IMR-90 (cell line): ENCODE measurements around the gene IP6K3. TPM values are rescaled to one million over a fixed set of nuclear protein-coding genes. Genes with fewer than 3 reads are reported as not detected.
A peak's percentile ranks its signal among the peaks of the same experiment; 100 is the strongest.

Experiments
- ATAC-seq: fragments of 200-7000 bp; cut with Tn5 transposase; 2 replicates; pipeline ENCODE4 v1.9.1; 2020; ENCODE audit warnings: low read depth, mild to moderate bottlenecking, moderate library complexity
- BruUV-seq: library from RNA; stranded (reverse); fragments of 400-500 nt; replicated peaks from 2 replicates; lab custom pipeline; 2021; lab: Mats Ljungman, UMichigan
- CTCF ChIA-PET: fragments of 300-600 bp; formaldehyde crosslinking; extraction: SDS; loops from one replicate; lab custom pipeline; 2021; ENCODE audit warnings: antibody characterized with exemption; lab: Yijun Ruan, JAX
- POLR2A ChIA-PET: fragments of 300-600 bp; sonication (Branson Sonifier 250); formaldehyde crosslinking; loops from one replicate; lab custom pipeline; 2022; ENCODE audit warnings: antibody characterized with exemption; ENCODE audit not compliant: unreplicated experiment; lab: Charles Lee
- DNase-seq: peaks from one replicate; pipeline ENCODE4 v3.0.0; 2013
- H2AFZ ChIP-seq: replicated peaks from 2 replicates; pipeline ENCODE3; 2013; ENCODE audit warnings: low read length, mild to moderate bottlenecking; ENCODE audit not compliant: poor library complexity
- H2AK5ac ChIP-seq: 2 replicates; pipeline ENCODE4 v1.6.1; 2013; ENCODE audit warnings: low read depth, low read length, inconsistent platforms
- H2AK9ac ChIP-seq: replicated peaks from 2 replicates; pipeline ENCODE3; 2013; ENCODE audit warnings: mild to moderate bottlenecking, low read depth, low read length, moderate library complexity; ENCODE audit not compliant: poor library complexity
- H2BK120ac ChIP-seq: 2 replicates; pipeline ENCODE4 v1.6.1; 2013; ENCODE audit warnings: low read depth, low read length, inconsistent platforms
- H2BK15ac ChIP-seq: 3 replicates; pipeline ENCODE4 v1.6.1; 2013; ENCODE audit warnings: low read depth, low read length, inconsistent platforms
- H2BK20ac ChIP-seq: 2 replicates; pipeline ENCODE4 v1.6.1; 2013; ENCODE audit warnings: low read depth, mild to moderate bottlenecking, inconsistent platforms, low read length, moderate library complexity
- H2BK5ac ChIP-seq: 2 replicates; pipeline ENCODE4 v1.6.1; 2013; ENCODE audit warnings: mild to moderate bottlenecking, low read depth, low read length, inconsistent platforms; ENCODE audit not compliant: poor library complexity, severe bottlenecking
- H3K14ac ChIP-seq: replicated peaks from 2 replicates; pipeline ENCODE4 v1.6.1; 2013; ENCODE audit warnings: low read depth, low read length, inconsistent platforms
- H3K18ac ChIP-seq: 2 replicates; pipeline ENCODE4 v1.6.1; 2013; ENCODE audit warnings: low read depth, low read length, control low read depth
- H3K23ac ChIP-seq: 2 replicates; pipeline ENCODE4 v1.6.1; 2013; ENCODE audit warnings: low read depth, low read length, inconsistent platforms
- H3K27ac ChIP-seq: 2 replicates; pipeline ENCODE4 v1.5.1; 2013; ENCODE audit warnings: mild to moderate bottlenecking, control low read depth, low read length; ENCODE audit not compliant: insufficient read depth
- H3K27me3 ChIP-seq: 2 replicates; pipeline ENCODE4 v1.6.1; 2013; ENCODE audit warnings: low read length; ENCODE audit not compliant: control insufficient read depth, insufficient read depth
- H3K36me3 ChIP-seq: 2 replicates; pipeline ENCODE4 v1.6.1; 2013; ENCODE audit warnings: low read length, mixed read lengths; ENCODE audit not compliant: control insufficient read depth, insufficient read depth
- H3K4ac ChIP-seq: 2 replicates; pipeline ENCODE4 v1.6.1; 2013; ENCODE audit warnings: low read depth, low read length, inconsistent platforms
- H3K4me1 ChIP-seq: 2 replicates; pipeline ENCODE4 v1.6.1; 2013; ENCODE audit warnings: low read length, mixed read lengths; ENCODE audit not compliant: control insufficient read depth, insufficient read depth
- H3K4me2 ChIP-seq: 2 replicates; pipeline ENCODE4 v1.6.1; 2013; ENCODE audit warnings: low read depth, mild to moderate bottlenecking, control low read depth, low read length, moderate library complexity
- H3K4me3 ChIP-seq: 2 replicates; pipeline ENCODE4 v1.5.1; 2013; ENCODE audit warnings: low read depth, mild to moderate bottlenecking, control low read depth, low read length, moderate library complexity; ENCODE audit not compliant: insufficient read depth
- H3K56ac ChIP-seq: 2 replicates; pipeline ENCODE4 v1.6.1; 2013; ENCODE audit warnings: low read length, inconsistent platforms; ENCODE audit not compliant: insufficient read depth; ENCODE audit errors: extremely low read depth
- H3K79me1 ChIP-seq, 2 experiments: 2 replicates each; pipeline ENCODE4 v1.6.1; 2013; ENCODE audit warnings: low read length in 2 of 2, inconsistent platforms in 1 of 2, low read depth in 1 of 2
- H3K9ac ChIP-seq: 2 replicates; pipeline ENCODE4 v1.6.1; 2013; ENCODE audit warnings: low read depth, low read length, control low read depth
- H3K9me1 ChIP-seq: 2 replicates; pipeline ENCODE4 v1.6.1; 2013; ENCODE audit warnings: low read length, inconsistent platforms; ENCODE audit not compliant: insufficient read depth
- H3K9me3 ChIP-seq: 2 replicates; pipeline ENCODE4 v1.6.1; 2013; ENCODE audit warnings: low read length; ENCODE audit not compliant: control insufficient read depth, insufficient read depth
- H4K20me1 ChIP-seq: 2 replicates; pipeline ENCODE4 v1.6.1; 2013; ENCODE audit warnings: low read length, inconsistent platforms; ENCODE audit not compliant: insufficient read depth
- H4K5ac ChIP-seq: 2 replicates; pipeline ENCODE4 v1.6.1; 2013; ENCODE audit warnings: mild to moderate bottlenecking, low read depth, low read length, control low read depth
- H4K8ac ChIP-seq, 2 experiments: 2 replicates each; pipeline ENCODE4 v1.6.1; 2013; ENCODE audit warnings: low read depth in 2 of 2, low read length in 2 of 2, control low read depth in 1 of 2, inconsistent platforms in 1 of 2
- H4K91ac ChIP-seq: 2 replicates; pipeline ENCODE4 v1.6.1; 2013; ENCODE audit warnings: low read depth, low read length, inconsistent platforms; ENCODE audit not compliant: insufficient read depth
- BHLHE40 ChIP-seq: fragments of 150-350 bp; IDR thresholded peaks from 2 replicates; pipeline ENCODE4 v1.6.1; 2016; ENCODE audit warnings: mild to moderate bottlenecking, low read depth, low read length
- WGBS, 2 experiments: methylation state at CpG; one replicate each; pipeline versions ENCODE4 v1.1.5 to v1.1.7; 2013; ENCODE audit warnings: missing lambda C conversion rate in 2 of 2; ENCODE audit not compliant: insufficient read length in 1 of 2; ENCODE audit errors: extremely low coverage in 2 of 2; 5-methylcytosine and 5-hydroxymethylcytosine counted together
- dilution Hi-C: fragments of 300-500 bp; cut with HindIII; formaldehyde crosslinking; loops from one replicate; pipeline ENCODE4 v1.14.3; 2018; ENCODE audit warnings: low sequenced_read_pairs; ENCODE audit not compliant: unreplicated experiment
- in situ Hi-C: fragments of 300-500 bp; cut with MboI; formaldehyde crosslinking; loops from 3 replicates; pipeline ENCODE4 v1.14.3; 2019; ENCODE audit warnings: low sequenced_read_pairs, inconsistent platforms, mixed read lengths
- intact Hi-C: fragments of 100-400 bp; cut with micrococcal nuclease; formaldehyde crosslinking; loops from 2 replicates; pipeline ENCODE4 v1.10.0; 2022
- polyA plus RNA-seq, 3 experiments: library from polyadenylated mRNA; depleted of rRNA; stranded (reverse); fragments of >200 nt; gene quantifications; 2 replicates each; pipeline ENCODE4 v1.2.3, GENCODE V29; 2012; ENCODE audit warnings: low replicate concordance in 1 of 3
- total RNA-seq: library from RNA; depleted of rRNA; stranded (reverse); fragments of >200 nt; gene quantifications from 2 replicates; pipeline ENCODE4 v1.2.3, GENCODE V29; 2012

The IP6K3 gene
- total and polyA plus RNA-seq, 2 of the 4 experiments (the other 2 are of a cell fraction), result 0.18 to 0.51 TPM

GRCh38 chr6:33749401-33749800 is 2.7 kb upstream of the IP6K3 start:
- TF ChIP-seq BHLHE40, result no peak
- H2BK15ac ChIP-seq, result no peak overlapping the region
- H3K79me1 ChIP-seq, result no peaks in the 10 kb centered on the region; a peak in 1 of 4 replicates
- no peaks in the 10 kb centered on the region for H3K27me3 ChIP-seq
- CTCF ChIA-PET, result interaction anchor here (2.5 kb wide), 1 partner anchor 22 kb away, joined by 10 read pairs; no protein-coding TSS in a partner anchor
- H2BK120ac ChIP-seq, result no peak overlapping the region
- ATAC-seq (no peak), DNase-seq (no peak)
- H3K4ac ChIP-seq, result no peak overlapping the region
- no peak overlapping the region for H3K56ac ChIP-seq
- H4K20me1 ChIP-seq, result 0 out of 2 replicates have a peak, but pooled peaks cover 3% of the 10 kb centered on the region
- no peak overlapping the region for H2BK5ac ChIP-seq
- H4K8ac ChIP-seq, result no peak overlapping the region
- H4K5ac ChIP-seq, result no peak overlapping the region
- no peak overlapping the region for H3K4me2 ChIP-seq
- dilution Hi-C loops (no loop called here), in situ Hi-C loops (no loop called here), intact Hi-C loops (no loop called here)
- 60% methylated on average over 1 of the region's 7 CpGs; no CpG with 5 or more reads in 1 of the 2 experiments for WGBS, 2 experiments
- 0 out of 2 replicates have a peak overlapping the region, but pooled peaks have one; percentile 9 for H2AK5ac ChIP-seq
- no peak overlapping the region for H3K27ac ChIP-seq
- H2BK20ac ChIP-seq, result no peak overlapping the region
- no peak overlapping the region for H3K4me3 ChIP-seq
- POLR2A ChIA-PET, result no interaction called here
- H3K9me1 ChIP-seq, result peaks cover 10% of the 10 kb centered on the region
- H2AFZ ChIP-seq, result no peak overlapping the region
- no peaks in the 10 kb centered on the region for H3K36me3 ChIP-seq
- no peak overlapping the region for H3K14ac ChIP-seq
- H3K18ac ChIP-seq, result no peak overlapping the region
- H3K9me3 ChIP-seq, result no peaks in the 10 kb centered on the region
- no peak overlapping the region for H2AK9ac ChIP-seq
- no peak overlapping the region for H3K23ac ChIP-seq
- peaks cover 42% of the 10 kb centered on the region for H3K4me1 ChIP-seq
- no peak overlapping the region for H3K9ac ChIP-seq
- no peak overlapping the region for H4K91ac ChIP-seq
- no TSS peak for BruUV-seq
